ENCODE data around the gene SF3B1. TPM values are rescaled to one million over a fixed set of nuclear protein-coding genes. Genes with fewer than 3 reads are reported as not detected.

SF3B1 gene
- total and polyA plus RNA-seq, 2 of the 13 experiments (the other 11 are each of a cell fraction or from before 2014, with no cell fraction given), result 387 to 750 TPM

GRCh38 chr2:197452754-197453122 is 17.9 kb upstream of the SF3B1 start (continued):
- no peak for TF ChIP-seq HMG20B (CRISPR knock-in tag; conservative IDR thresholded peaks at IDR 0.05)
- TF ChIP-seq NCOA5 (CRISPR knock-in tag; IDR thresholded peaks at IDR 0.05), result no peak
- TF ChIP-seq, protein P1, sequence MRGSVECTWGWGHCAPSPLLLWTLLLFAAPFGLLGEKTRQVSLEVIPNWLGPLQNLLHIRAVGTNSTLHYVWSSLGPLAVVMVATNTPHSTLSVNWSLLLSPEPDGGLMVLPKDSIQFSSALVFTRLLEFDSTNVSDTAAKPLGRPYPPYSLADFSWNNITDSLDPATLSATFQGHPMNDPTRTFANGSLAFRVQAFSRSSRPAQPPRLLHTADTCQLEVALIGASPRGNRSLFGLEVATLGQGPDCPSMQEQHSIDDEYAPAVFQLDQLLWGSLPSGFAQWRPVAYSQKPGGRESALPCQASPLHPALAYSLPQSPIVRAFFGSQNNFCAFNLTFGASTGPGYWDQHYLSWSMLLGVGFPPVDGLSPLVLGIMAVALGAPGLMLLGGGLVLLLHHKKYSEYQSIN (CRISPR knock-in tag; IDR thresholded peaks at IDR 0.05; ENCODE audit: borderline replicate concordance), result no peak
- TF ChIP-seq, protein P2, sequence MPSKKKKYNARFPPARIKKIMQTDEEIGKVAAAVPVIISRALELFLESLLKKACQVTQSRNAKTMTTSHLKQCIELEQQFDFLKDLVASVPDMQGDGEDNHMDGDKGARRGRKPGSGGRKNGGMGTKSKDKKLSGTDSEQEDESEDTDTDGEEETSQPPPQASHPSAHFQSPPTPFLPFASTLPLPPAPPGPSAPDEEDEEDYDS (CRISPR knock-in tag; IDR thresholded peaks at IDR 0.05), result peak; percentile 68; the same call in 1 of the 2 replicates
- TF ChIP-seq TCF7 (IDR thresholded peaks at IDR 0.05; ENCODE audit: low read depth), result no peak
- no peak for TF ChIP-seq LCORL (IDR thresholded peaks at IDR 0.05)
- TF ChIP-seq LCORL (CRISPR knock-in tag; IDR thresholded peaks at IDR 0.05), result no peak
- TF ChIP-seq KDM4B (CRISPR knock-in tag; IDR thresholded peaks at IDR 0.05), result peak; percentile 56; the same call in 1 of the 2 replicates
- TF ChIP-seq NKX3-1 (CRISPR knock-in tag; IDR thresholded peaks at IDR 0.05), result no peak
- TF ChIP-seq, protein P3, sequence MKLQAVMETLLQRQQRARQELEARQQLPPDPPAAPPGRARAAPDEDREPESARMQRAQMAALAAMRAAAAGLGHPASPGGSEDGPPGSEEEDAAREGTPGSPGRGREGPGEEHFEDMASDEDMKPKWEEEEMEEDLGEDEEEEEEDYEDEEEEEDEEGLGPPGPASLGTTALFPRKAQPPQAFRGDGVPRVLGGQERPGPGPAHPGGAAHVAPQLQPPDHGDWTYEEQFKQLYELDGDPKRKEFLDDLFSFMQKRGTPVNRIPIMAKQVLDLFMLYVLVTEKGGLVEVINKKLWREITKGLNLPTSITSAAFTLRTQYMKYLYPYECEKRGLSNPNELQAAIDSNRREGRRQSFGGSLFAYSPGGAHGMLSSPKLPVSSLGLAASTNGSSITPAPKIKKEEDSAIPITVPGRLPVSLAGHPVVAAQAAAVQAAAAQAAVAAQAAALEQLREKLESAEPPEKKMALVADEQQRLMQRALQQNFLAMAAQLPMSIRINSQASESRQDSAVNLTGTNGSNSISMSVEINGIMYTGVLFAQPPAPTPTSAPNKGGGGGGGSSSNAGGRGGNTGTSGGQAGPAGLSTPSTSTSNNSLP (IDR thresholded peaks at IDR 0.05; ENCODE audit: low read depth, low read length), result peak; percentile 76
- TF ChIP-seq POLR2AphosphoS5 (IDR thresholded peaks at IDR 0.05; ENCODE audit: low read depth, low read length), result peak; percentile 68
- TF ChIP-seq, protein P4, sequence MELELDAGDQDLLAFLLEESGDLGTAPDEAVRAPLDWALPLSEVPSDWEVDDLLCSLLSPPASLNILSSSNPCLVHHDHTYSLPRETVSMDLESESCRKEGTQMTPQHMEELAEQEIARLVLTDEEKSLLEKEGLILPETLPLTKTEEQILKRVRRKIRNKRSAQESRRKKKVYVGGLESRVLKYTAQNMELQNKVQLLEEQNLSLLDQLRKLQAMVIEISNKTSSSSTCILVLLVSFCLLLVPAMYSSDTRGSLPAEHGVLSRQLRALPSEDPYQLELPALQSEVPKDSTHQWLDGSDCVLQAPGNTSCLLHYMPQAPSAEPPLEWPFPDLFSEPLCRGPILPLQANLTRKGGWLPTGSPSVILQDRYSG (CRISPR knock-in tag; IDR thresholded peaks at IDR 0.05), result 0 out of 2 replicates have a peak, but pooled peaks have one; percentile 9
- no peak for TF ChIP-seq ZNF382 (CRISPR knock-in tag; IDR thresholded peaks at IDR 0.05; ENCODE audit: borderline replicate concordance)
- no peak for TF ChIP-seq NFIB (CRISPR knock-in tag; IDR thresholded peaks at IDR 0.05; ENCODE audit: borderline replicate concordance)
- TF ChIP-seq, protein P5, sequence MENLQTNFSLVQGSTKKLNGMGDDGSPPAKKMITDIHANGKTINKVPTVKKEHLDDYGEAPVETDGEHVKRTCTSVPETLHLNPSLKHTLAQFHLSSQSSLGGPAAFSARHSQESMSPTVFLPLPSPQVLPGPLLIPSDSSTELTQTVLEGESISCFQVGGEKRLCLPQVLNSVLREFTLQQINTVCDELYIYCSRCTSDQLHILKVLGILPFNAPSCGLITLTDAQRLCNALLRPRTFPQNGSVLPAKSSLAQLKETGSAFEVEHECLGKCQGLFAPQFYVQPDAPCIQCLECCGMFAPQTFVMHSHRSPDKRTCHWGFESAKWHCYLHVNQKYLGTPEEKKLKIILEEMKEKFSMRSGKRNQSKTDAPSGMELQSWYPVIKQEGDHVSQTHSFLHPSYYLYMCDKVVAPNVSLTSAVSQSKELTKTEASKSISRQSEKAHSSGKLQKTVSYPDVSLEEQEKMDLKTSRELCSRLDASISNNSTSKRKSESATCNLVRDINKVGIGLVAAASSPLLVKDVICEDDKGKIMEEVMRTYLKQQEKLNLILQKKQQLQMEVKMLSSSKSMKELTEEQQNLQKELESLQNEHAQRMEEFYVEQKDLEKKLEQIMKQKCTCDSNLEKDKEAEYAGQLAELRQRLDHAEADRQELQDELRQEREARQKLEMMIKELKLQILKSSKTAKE (CRISPR knock-in tag; IDR thresholded peaks at IDR 0.05; ENCODE audit: borderline replicate concordance), result peak; percentile 60; the same call in 1 of the 2 replicates
